Measurements from ENCODE around the gene XPO4.

XPO4 gene

DNA sequence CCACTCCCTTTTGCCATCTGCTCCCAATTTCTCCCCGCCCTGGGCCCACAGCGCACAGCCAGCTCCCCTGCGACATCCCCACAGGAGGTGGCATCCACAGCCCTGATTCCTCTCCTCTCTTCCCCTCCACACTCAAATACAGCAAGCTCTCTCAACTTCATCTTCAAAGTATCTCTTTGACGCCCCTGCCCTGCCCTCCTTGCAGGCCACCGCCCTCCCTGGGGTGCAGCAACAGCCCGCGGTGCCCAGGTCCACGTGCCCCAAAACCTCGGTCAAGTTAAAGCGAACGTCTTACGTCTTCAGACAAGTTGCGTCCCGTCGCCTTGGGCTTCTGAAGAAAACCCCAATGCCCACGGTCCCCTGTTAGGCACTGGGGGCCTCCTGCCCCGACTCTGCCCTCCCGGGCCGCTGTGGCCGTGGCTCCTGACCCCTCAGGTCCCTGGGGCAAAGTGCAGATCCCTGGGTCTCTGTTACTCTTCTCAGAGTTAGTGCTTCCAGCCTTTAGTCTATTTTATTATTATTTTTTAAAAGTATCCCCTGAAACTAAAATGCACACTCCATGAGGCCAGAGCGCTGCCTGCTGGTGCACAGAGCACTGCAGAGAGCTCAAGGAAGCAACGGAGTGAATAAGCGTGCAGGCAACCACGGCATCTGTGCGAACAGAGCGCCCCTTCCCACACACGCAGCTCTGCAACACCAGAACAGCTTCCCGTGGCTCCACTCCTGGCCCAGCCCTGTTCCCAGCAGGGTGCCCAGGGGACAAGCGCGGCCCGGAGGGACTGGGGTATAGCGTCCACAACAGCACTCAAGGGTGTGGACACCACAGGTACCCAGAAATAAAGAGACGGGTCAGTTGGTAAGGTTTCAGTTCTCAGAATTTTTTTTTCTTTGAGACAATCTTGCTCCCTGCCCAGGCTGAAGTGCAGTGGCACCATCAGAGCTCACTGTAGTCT is 172.6 kb downstream of the XPO4 start:
- in situ Hi-C loops (cut with HindIII; ENCODE audit: low sequenced_read_pairs), result no loop called here

DNA sequence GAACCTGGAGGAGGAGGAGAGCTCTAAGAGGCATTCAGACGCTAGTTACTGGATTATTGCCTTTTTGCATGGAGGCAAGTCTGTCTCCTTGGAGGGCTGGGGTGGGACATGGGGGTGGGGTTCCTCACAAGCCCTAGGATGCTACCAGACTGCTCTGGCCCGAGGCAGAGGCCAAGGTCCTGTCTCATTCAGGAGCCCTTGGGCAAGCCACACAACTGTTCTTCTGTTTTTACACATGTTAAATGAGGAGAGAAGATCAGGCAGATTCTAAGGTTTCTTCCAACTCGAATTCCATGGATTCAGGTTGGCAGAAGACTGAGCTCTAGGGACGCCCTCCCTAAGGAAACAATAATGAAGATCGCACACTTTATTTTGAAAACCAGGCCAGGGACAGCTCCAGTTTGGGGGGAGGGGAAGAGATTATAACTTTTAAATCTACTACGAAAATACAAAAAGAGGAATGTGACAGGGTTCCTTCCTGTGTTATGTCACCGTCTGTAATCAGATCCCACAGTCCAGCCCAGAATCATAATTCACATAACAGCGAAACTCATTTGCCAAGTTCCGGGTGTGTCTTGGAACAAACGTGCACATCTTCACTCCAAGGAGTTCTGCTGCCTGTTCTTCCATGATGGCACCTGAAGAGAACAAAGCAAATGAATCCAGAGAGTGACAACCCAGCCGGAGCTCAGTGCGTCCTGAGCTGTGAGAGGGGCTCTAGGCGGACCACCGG is 173.8 kb downstream of the XPO4 start:
- in situ Hi-C loops (cut with HindIII; ENCODE audit: low sequenced_read_pairs), result no loop called here

DNA sequence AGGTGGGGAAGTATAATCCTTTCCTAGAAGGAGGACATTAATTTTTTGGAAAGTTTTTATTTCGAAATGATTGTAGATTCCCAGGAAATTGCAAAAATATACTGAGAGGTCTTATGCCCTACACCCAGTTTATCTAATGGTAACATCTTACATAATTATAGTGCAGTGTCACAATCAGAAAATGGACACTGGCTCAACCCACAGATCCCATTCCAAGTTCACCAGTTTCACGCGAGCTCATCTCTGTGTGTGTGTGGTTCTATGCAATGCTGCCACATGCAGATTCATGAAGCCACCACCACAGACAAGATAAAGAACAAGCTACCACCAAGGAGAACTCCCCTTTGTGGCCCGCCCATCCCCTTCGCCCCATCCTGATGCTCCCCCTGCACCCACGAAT is 174.7 kb downstream of the XPO4 start:
- in situ Hi-C loops (cut with HindIII; ENCODE audit: low sequenced_read_pairs), result no loop called here

Data from DLD1 (cell line).